GM23338 (cell line): ENCODE data around the gene FHAD1. TPM values are rescaled to one million over a fixed set of nuclear protein-coding genes. Genes with fewer than 3 reads are reported as not detected.

Source experiments
- ATAC-seq: fragments of 200-7000 bp; cut with Tn5 transposase; 3 replicates; pipeline ENCODE4 v1.9.1; 2020
- DNase-seq: peaks from one replicate; pipeline ENCODE4 v3.0.0-alpha.2; 2015; ENCODE audit warnings: low spot score
- H2AFZ ChIP-seq: fragments of 200-600 bp; sonication (generic); 2 replicates; pipeline ENCODE4 v1.8.0; 2016; ENCODE audit warnings: antibody characterized with exemption, mild to moderate bottlenecking, moderate library complexity
- H3F3A ChIP-seq: fragments of 200-600 bp; sonication (generic); replicated peaks from 2 replicates; pipeline ENCODE4 v1.8.0; 2017; ENCODE audit warnings: antibody characterized with exemption, mixed run types, low read depth
- H3K27ac ChIP-seq: fragments of 200-600 bp; sonication (generic); 2 replicates; pipeline ENCODE4 v1.6.1; 2016; ENCODE audit warnings: low read depth
- H3K27me3 ChIP-seq: fragments of 200-600 bp; sonication (generic); 2 replicates; pipeline ENCODE4 v1.8.0; 2016; ENCODE audit warnings: mild to moderate bottlenecking, mixed run types, moderate library complexity; ENCODE audit not compliant: insufficient read depth
- H3K36me3 ChIP-seq: fragments of 200-600 bp; sonication (generic); 2 replicates; pipeline ENCODE4 v1.8.0; 2016; ENCODE audit warnings: mild to moderate bottlenecking; ENCODE audit not compliant: insufficient read depth
- H3K4me1 ChIP-seq: fragments of 200-600 bp; sonication (generic); 2 replicates; pipeline ENCODE4 v1.8.0; 2016; ENCODE audit warnings: mild to moderate bottlenecking, moderate library complexity; ENCODE audit not compliant: insufficient read depth
- H3K4me2 ChIP-seq: fragments of 200-600 bp; sonication (generic); 2 replicates; pipeline ENCODE4 v1.7.1; 2017; ENCODE audit warnings: mixed run types
- H3K4me3 ChIP-seq: fragments of 200-600 bp; sonication (generic); 2 replicates; pipeline ENCODE4 v1.6.1; 2016; ENCODE audit warnings: mixed run types
- H3K79me2 ChIP-seq: fragments of 200-600 bp; sonication (generic); replicated peaks from 2 replicates; pipeline ENCODE4 v1.8.0; 2017; ENCODE audit warnings: mild to moderate bottlenecking; ENCODE audit not compliant: insufficient read depth
- H3K9me2 ChIP-seq: fragments of 200-600 bp; sonication (generic); 2 replicates; pipeline ENCODE4 v1.8.0; 2017; ENCODE audit not compliant: insufficient read depth
- H4K20me1 ChIP-seq: fragments of 200-600 bp; sonication (generic); replicated peaks from 2 replicates; pipeline ENCODE4 v1.8.0; 2017; ENCODE audit warnings: mild to moderate bottlenecking; ENCODE audit not compliant: insufficient read depth
- H3K27ac Mint-ChIP-seq: 2 replicates; pipeline ENCODE4 v1.8.0; 2020; ENCODE audit warnings: inconsistent platforms, mild to moderate bottlenecking, moderate library complexity, mixed read lengths
- H3K27me3 Mint-ChIP-seq: 3 replicates; pipeline ENCODE4 v1.8.0; 2022; ENCODE audit warnings: low read depth, mild to moderate bottlenecking, moderate library complexity, mixed read lengths, inconsistent platforms; ENCODE audit not compliant: insufficient read depth, poor library complexity
- H3K36me3 Mint-ChIP-seq: 3 replicates; pipeline ENCODE4 v1.8.0; 2021; ENCODE audit warnings: low read depth, mild to moderate bottlenecking, inconsistent platforms, moderate library complexity, mixed read lengths
- H3K4me1 Mint-ChIP-seq: 3 replicates; pipeline ENCODE4 v1.8.0; 2020; ENCODE audit warnings: mild to moderate bottlenecking, inconsistent platforms, mixed read lengths
- H3K4me3 Mint-ChIP-seq: 3 replicates; pipeline ENCODE4 v1.8.0; 2021; ENCODE audit warnings: moderate library complexity, mild to moderate bottlenecking, inconsistent platforms, mixed read lengths
- H3K9me3 Mint-ChIP-seq: 3 replicates; pipeline ENCODE4 v1.8.0; 2020; ENCODE audit warnings: moderate library complexity, mild to moderate bottlenecking, inconsistent platforms, mixed read lengths
- EZH2phosphoT487 ChIP-seq: fragments of 200-600 bp; sonication (generic); IDR thresholded peaks from one replicate; pipeline ENCODE4 v1.8.1; 2018; ENCODE audit warnings: antibody characterized with exemption; ENCODE audit not compliant: unreplicated experiment
- NANOG ChIP-seq: IDR thresholded peaks from 2 replicates; pipeline ENCODE4 v1.6.1; 2016; ENCODE audit warnings: antibody characterized with exemption, borderline replicate concordance
- POLR2AphosphoS5 ChIP-seq: IDR thresholded peaks from 2 replicates; pipeline ENCODE4 v1.6.1; 2016; ENCODE audit warnings: antibody characterized with exemption, low read depth
- REST ChIP-seq: IDR thresholded peaks from one replicate; pipeline ENCODE4 v1.6.1; 2018; ENCODE audit warnings: antibody characterized with exemption; ENCODE audit not compliant: unreplicated experiment
- STAT1 ChIP-seq: IDR thresholded peaks from one replicate; pipeline ENCODE4 v1.6.1; 2016; ENCODE audit warnings: antibody characterized with exemption; ENCODE audit not compliant: unreplicated experiment
- ZNF462 ChIP-seq: fragments of 250-450 bp; sonication (Bioruptor Pico); IDR thresholded peaks from 2 replicates; pipeline ENCODE4 v1.5.0; 2020; ENCODE audit warnings: mild to moderate bottlenecking, moderate library complexity
- polyA plus RNA-seq: library from polyadenylated mRNA; unstranded; fragments of >200 nt; fragmentation: Nextera tagmentation; extraction: Ambion mirVana; gene quantifications from 2 replicates; pipeline ENCODE4 v1.2.1, GENCODE V29; 2016
- total RNA-seq: library from RNA; depleted of rRNA; stranded (reverse); fragments of >200 nt; shearing (Covaris generic); gene quantifications from 2 replicates; pipeline ENCODE4 v1.2.3, GENCODE V29; 2014

FHAD1 gene
- total and polyA plus RNA-seq, 2 experiments from 2014 or later: 1.8 to 3.3 TPM

- TF ChIP-seq EZH2phosphoT487 (no peak), STAT1 (no peak), ZNF462 (no peak), REST (no peak), NANOG (no peak), POLR2AphosphoS5 (no peak)
- Histone ChIP-seq H3K27me3 (no peaks in the 10 kb centered on the region), H3K4me2 (no peak overlapping the region), H3K79me2 (no peaks in the 10 kb centered on the region), H3K9me2 (no peaks in the 10 kb centered on the region), H3K36me3 (no peaks in the 10 kb centered on the region), H3K4me3 (no peak overlapping the region), H4K20me1 (no peaks in the 10 kb centered on the region), H3F3A (no peaks in the 10 kb centered on the region), H3K27ac (no peak overlapping the region), H3K4me1 (no peaks in the 10 kb centered on the region), H2AFZ (no peak overlapping the region)
- H3K36me3 Mint-ChIP-seq: no peaks in the 10 kb centered on the region
- ATAC-seq: no peak
- no peak for DNase-seq
- no peaks in the 10 kb centered on the region for H3K9me3 Mint-ChIP-seq
- H3K27me3 Mint-ChIP-seq: no peaks in the 10 kb centered on the region
- no peak overlapping the region for H3K27ac Mint-ChIP-seq
- no peaks in the 10 kb centered on the region for H3K4me1 Mint-ChIP-seq
- H3K4me3 Mint-ChIP-seq: no peak overlapping the region
Measured at GRCh38 chr1:15331734-15332133, 84.7 kb downstream of the FHAD1 start.
